GM23338 (cell line): Measurements from ENCODE around the gene SLC25A24.
"Not testable (repeated sequence)": the region's sequence is repeated elsewhere in the genome, so short reads cannot be mapped to it uniquely, and the experiment has no call there.

ENCODE experiments used
- CTCF ChIP-seq, 2 experiments: fragments of 200-600 bp in 1 of 2; sonication (generic) in 1 of 2; conservative IDR thresholded peaks; 2 replicates each; pipeline versions ENCODE4 v1.5.1 to v1.6.1; 2016 to 2017; ENCODE audit warnings: antibody characterized with exemption in 2 of 2, low read depth in 2 of 2, mild to moderate bottlenecking in 2 of 2, moderate library complexity in 1 of 2
- EZH2 ChIP-seq: fragments of 200-600 bp; sonication (generic); IDR thresholded peaks from one replicate; pipeline ENCODE4 v1.8.0; 2017; ENCODE audit warnings: antibody characterized with exemption, mild to moderate bottlenecking, low read depth; ENCODE audit not compliant: unreplicated experiment
- EZH2phosphoT487 ChIP-seq: fragments of 200-600 bp; sonication (generic); IDR thresholded peaks from one replicate; pipeline ENCODE4 v1.8.1; 2018; ENCODE audit warnings: antibody characterized with exemption; ENCODE audit not compliant: unreplicated experiment
- JUNB ChIP-seq: IDR thresholded peaks from one replicate; pipeline ENCODE4 v1.6.1; 2016; ENCODE audit warnings: antibody characterized with exemption; ENCODE audit not compliant: unreplicated experiment
- POLR2AphosphoS5 ChIP-seq: IDR thresholded peaks from 2 replicates; pipeline ENCODE4 v1.6.1; 2016; ENCODE audit warnings: antibody characterized with exemption, low read depth
- REST ChIP-seq: IDR thresholded peaks from one replicate; pipeline ENCODE4 v1.6.1; 2018; ENCODE audit warnings: antibody characterized with exemption; ENCODE audit not compliant: unreplicated experiment
- STAT1 ChIP-seq: IDR thresholded peaks from one replicate; pipeline ENCODE4 v1.6.1; 2016; ENCODE audit warnings: antibody characterized with exemption; ENCODE audit not compliant: unreplicated experiment
- ZNF114 ChIP-seq: fragments of 250-450 bp; sonication (Bioruptor Pico); IDR thresholded peaks from 2 replicates; pipeline ENCODE4 v1.5.0; 2020; ENCODE audit warnings: mild to moderate bottlenecking, moderate library complexity
- ZNF331 ChIP-seq: fragments of 250-450 bp; sonication (Bioruptor Pico); IDR thresholded peaks from 2 replicates; pipeline ENCODE4 v1.5.0; 2020; ENCODE audit warnings: low read depth, mild to moderate bottlenecking, moderate library complexity
- TF ChIP-seq, protein P1 (sequence below): IDR thresholded peaks from 2 replicates; pipeline ENCODE4 v1.6.1; 2016; ENCODE audit warnings: antibody characterized with exemption

GRCh38 chr1:108131281-108131680 lies 68.9 kb downstream of the SLC25A24 start:
- not testable (repeated sequence) for TF ChIP-seq CTCF (conservative IDR thresholded peaks at IDR 0.05; ENCODE audit: low read depth in 2 of 2); EZH2phosphoT487; POLR2AphosphoS5; ZNF331; STAT1; EZH2; JUNB; REST; ZNF114 (CRISPR knock-in tag)
- TF ChIP-seq, protein P1, sequence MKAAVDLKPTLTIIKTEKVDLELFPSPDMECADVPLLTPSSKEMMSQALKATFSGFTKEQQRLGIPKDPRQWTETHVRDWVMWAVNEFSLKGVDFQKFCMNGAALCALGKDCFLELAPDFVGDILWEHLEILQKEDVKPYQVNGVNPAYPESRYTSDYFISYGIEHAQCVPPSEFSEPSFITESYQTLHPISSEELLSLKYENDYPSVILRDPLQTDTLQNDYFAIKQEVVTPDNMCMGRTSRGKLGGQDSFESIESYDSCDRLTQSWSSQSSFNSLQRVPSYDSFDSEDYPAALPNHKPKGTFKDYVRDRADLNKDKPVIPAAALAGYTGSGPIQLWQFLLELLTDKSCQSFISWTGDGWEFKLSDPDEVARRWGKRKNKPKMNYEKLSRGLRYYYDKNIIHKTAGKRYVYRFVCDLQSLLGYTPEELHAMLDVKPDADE = not testable (repeated sequence)
